ENCODE measurements around the gene CLCN3.

DNA sequence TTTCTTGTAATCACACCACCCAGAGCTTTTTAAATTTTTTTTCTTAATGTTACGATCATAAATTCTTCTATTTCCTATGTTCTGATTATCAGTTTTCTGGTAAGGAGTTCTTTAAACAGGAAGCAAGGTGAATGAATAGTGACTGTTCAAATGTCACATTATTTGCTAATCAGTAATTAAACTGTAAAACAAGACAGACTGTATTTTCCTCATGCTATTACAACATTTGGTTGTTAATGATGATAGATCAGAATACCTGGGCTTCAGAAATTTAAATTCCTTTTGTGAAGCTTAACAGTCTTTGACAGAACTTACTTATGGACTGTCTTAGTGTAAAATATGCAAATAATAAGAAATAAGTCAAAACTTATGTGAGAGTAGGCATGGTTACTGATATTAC is 41.4 kb downstream of the CLCN3 start:
- TF ChIP-seq GATA2 (IDR thresholded peaks at IDR 0.05; ENCODE audit: low read depth, low read length) (no peak), GATA3 (IDR thresholded peaks at IDR 0.05; ENCODE audit: low read depth, low read length) (no peak)

Measured in SH-SY5Y (cell line).